ENCODE measurements around the gene RFPL4A. TPM values are rescaled to one million over a fixed set of nuclear protein-coding genes. Genes with fewer than 3 reads are reported as not detected.
A peak's percentile ranks its signal among the peaks of the same experiment; 100 is the strongest.

RFPL4A gene
- total RNA-seq, 1 experiment from 2014 or later, result not detected

DNA sequence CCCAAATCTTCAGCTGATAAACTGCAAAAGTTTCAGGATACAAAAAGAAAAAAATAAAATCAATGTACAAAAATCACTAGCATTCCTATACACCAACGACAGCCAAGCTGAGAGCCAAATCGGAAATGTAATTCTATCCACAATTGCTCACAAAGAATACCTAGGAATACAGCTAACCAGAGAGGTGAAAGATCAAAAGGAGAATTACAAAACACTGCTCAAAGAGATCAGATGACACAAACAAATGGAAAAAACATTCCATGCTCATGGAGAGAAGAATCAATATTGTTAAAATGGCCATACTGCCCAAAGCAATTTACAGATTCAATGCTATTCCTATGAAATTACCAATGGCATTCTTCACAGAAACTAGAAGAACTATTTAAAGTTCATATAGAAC is 43.4 kb downstream of the RFPL4A start:
- DNase-seq (ENCODE audit: low spot score), result no peak

- peak; percentile 97 for DNase-seq (ENCODE audit: low spot score)
These were observed 50.6 kb downstream of the RFPL4A start for GRCh38 chr19:55809381-55810058.

- no peak for DNase-seq (ENCODE audit: low spot score)
These were observed 52.4 kb downstream of the RFPL4A start for GRCh38 chr19:55811340-55811739.

DNA sequence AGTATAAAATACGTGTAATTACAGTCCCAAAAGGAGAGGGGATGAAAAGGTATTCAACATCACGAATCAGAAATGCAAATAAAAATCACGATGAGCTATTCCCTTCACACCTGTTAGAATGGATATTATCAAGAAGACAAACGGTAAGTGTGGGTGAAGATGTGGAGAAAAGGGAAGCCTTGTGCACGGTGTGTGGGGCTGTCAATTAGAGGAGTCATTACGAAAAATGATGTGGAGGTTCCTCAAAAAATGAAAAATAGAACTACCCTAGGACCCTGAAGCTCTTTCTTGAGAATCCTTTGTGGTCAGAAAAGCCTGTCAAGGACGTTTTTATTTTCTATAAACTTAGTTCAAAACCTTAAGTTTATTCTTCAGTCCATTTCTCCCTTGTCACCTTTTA is 53.6 kb downstream of the RFPL4A start:
- DNase-seq (ENCODE audit: low spot score), result no peak

Other genes with a start within 250 kb of the RFPL4A start
- gene SBK2, start 222.0 kb upstream of the RFPL4A start, total RNA-seq (2014; rRNA removed; shearing (Covaris generic)), result not detected in 2 replicates
- gene SBK3, start 213.6 kb upstream of the RFPL4A start, total RNA-seq (2014; rRNA removed; shearing (Covaris generic)), result 0.16 and 0.53 TPM in 2 replicates
- gene ZNF579, start 178.2 kb upstream of the RFPL4A start, total RNA-seq (2014; rRNA removed; shearing (Covaris generic)), result 17.0 and 23.1 TPM in 2 replicates
- gene FIZ1, start 159.6 kb upstream of the RFPL4A start, total RNA-seq (2014; rRNA removed; shearing (Covaris generic)), result 15.9 and 19.2 TPM in 2 replicates
- 69.6 and 81.2 TPM in 2 replicates for gene ZNF524, start 158.8 kb upstream of the RFPL4A start, total RNA-seq (2014; rRNA removed; shearing (Covaris generic))
- 9.1 and 9.6 TPM in 2 replicates for gene ZNF865, start 153.4 kb upstream of the RFPL4A start, total RNA-seq (2014; rRNA removed; shearing (Covaris generic))
- gene ZNF784, start 134.5 kb upstream of the RFPL4A start, total RNA-seq (2014; rRNA removed; shearing (Covaris generic)), result 17.5 and 19.9 TPM in 2 replicates
- 16.1 and 18.8 TPM in 2 replicates for gene ZNF580, start 118.1 kb upstream of the RFPL4A start, total RNA-seq (2014; rRNA removed; shearing (Covaris generic))
- gene ZNF581, start 115.4 kb upstream of the RFPL4A start, total RNA-seq (2014; rRNA removed; shearing (Covaris generic)), result 40.9 and 43.2 TPM in 2 replicates
- 9.7 and 11.4 TPM in 2 replicates for gene CCDC106, start 110.9 kb upstream of the RFPL4A start, total RNA-seq (2014; rRNA removed; shearing (Covaris generic))
- gene U2AF2, start 104.1 kb upstream of the RFPL4A start, total RNA-seq (2014; rRNA removed; shearing (Covaris generic)), result 799 and 894 TPM in 2 replicates
- 195 and 216 TPM in 2 replicates for gene EPN1, start 83.9 kb upstream of the RFPL4A start, total RNA-seq (2014; rRNA removed; shearing (Covaris generic))
- gene NLRP9, start 20.7 kb upstream of the RFPL4A start, total RNA-seq (2014; rRNA removed; shearing (Covaris generic)), result not detected in 2 replicates
- not detected in 2 replicates for gene RFPL4AL1, start 10.0 kb downstream of the RFPL4A start, total RNA-seq (2014; rRNA removed; shearing (Covaris generic))
- gene NLRP11, start 72.9 kb downstream of the RFPL4A start, total RNA-seq (2014; rRNA removed; shearing (Covaris generic)), result 0.08 TPM in 1 of 2 replicates, not detected in the other
- not detected in 2 replicates for gene NLRP4, start 77.4 kb downstream of the RFPL4A start, total RNA-seq (2014; rRNA removed; shearing (Covaris generic))
- gene NLRP13, start 173.2 kb downstream of the RFPL4A start, total RNA-seq (2014; rRNA removed; shearing (Covaris generic)), result not detected in 2 replicates
- not detected in 2 replicates for gene NLRP8, start 188.7 kb downstream of the RFPL4A start, total RNA-seq (2014; rRNA removed; shearing (Covaris generic))
- not detected in 2 replicates for gene NLRP5, start 227.7 kb downstream of the RFPL4A start, total RNA-seq (2014; rRNA removed; shearing (Covaris generic))

Measured in HT-29 (cell line).